ES-I3 (cell line): ENCODE measurements around the gene CMTR1.
"Not testable (repeated sequence)": the region's sequence is repeated elsewhere in the genome, so short reads cannot be mapped to it uniquely, and the experiment has no call there.

ENCODE experiments used
- H3K36me3 ChIP-seq: 2 replicates; pipeline ENCODE4 v1.6.1; 2013; ENCODE audit warnings: mild to moderate bottlenecking, low read length, control low read depth, moderate library complexity; ENCODE audit not compliant: insufficient read depth
- H3K4me1 ChIP-seq: 2 replicates; pipeline ENCODE4 v1.6.1; 2013; ENCODE audit warnings: mild to moderate bottlenecking, control low read depth, low read length; ENCODE audit not compliant: insufficient read depth
- H3K9ac ChIP-seq: 2 replicates; pipeline ENCODE4 v1.6.1; 2013; ENCODE audit warnings: low read depth, mild to moderate bottlenecking, low read length, moderate library complexity
- H3K9me3 ChIP-seq: 2 replicates; pipeline ENCODE4 v1.6.1; 2013; ENCODE audit warnings: mild to moderate bottlenecking, low read length, moderate library complexity; ENCODE audit not compliant: control insufficient read depth, insufficient read depth

Gene CMTR1

GRCh38 chr6:37418722-37419121, 14.3 kb upstream of the CMTR1 start:
- Histone ChIP-seq H3K9me3 (no peaks in the 10 kb centered on the region), H3K9ac (no peak overlapping the region), H3K4me1 (no peaks in the 10 kb centered on the region), H3K36me3 (no peaks in the 10 kb centered on the region)

- Histone ChIP-seq H3K36me3 (no peaks in the 10 kb centered on the region), H3K4me1 (no peaks in the 10 kb centered on the region), H3K9me3 (peaks cover 5% of the 10 kb centered on the region; the same call in 1 of the 2 replicates), H3K9ac (no peak overlapping the region)
Measured at GRCh38 chr6:37426058-37426944, 6.7 kb upstream of the CMTR1 start.

DNA sequence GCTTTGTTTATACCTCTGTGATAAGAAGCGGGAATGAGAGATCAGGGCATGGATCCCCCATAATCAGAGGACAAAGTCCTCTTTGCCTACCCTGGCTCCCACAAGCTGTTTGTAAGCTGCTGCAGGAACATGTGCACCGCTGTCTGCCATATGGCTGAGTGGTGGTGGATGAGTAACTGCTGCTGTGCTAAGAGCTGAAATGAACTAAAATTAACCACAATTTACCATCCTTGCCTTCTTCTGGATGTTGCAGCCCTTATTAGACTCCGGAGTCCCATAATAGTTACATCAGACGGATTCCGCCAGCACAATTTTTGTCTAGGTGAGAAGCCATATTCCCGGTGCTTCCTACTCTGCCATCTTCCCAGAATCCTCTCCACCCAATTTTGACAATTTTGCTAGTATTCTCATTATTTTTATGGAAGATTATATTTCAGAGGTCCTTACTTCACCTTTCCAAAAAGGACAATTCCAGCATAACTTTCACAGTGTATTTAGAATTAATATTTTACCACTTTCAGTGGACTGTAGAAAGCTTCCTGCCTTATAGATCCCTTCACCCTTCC, 6.0 kb upstream of the CMTR1 start:
- H3K36me3 ChIP-seq = no peaks in the 10 kb centered on the region
- peaks cover 5% of the 10 kb centered on the region; the same call in 1 of the 2 replicates for H3K9me3 ChIP-seq
- no peak overlapping the region for H3K9ac ChIP-seq
- no peaks in the 10 kb centered on the region for H3K4me1 ChIP-seq

GRCh38 chr6:37429352-37429750, 3.7 kb upstream of the CMTR1 start:
- Histone ChIP-seq H3K36me3 (no peaks in the 10 kb centered on the region), H3K9me3 (peaks cover 5% of the 10 kb centered on the region; the same call in 1 of the 2 replicates), H3K4me1 (peaks cover 4% of the 10 kb centered on the region)

DNA sequence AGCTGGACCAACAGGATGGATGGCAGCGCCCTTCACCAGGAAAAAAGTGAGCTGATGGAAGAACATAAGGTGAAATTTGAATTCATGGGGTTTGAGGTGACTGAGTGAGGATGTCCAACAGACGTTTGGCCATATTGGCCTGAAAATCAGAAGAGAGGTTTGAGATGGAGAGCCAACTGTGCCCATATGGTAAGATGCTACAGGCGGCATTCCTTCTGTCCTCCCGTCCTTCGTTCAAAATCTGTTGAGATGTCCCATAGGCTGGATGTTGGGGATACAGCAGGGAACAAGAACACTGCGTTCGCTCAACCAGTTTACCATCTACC, 468 bp upstream of the CMTR1 start:
- H3K9me3 ChIP-seq = no peaks in the 10 kb centered on the region
- H3K36me3 ChIP-seq = peaks cover 2% of the 10 kb centered on the region
- peak overlapping the region; percentile 74 for H3K9ac ChIP-seq
- peaks cover 4% of the 10 kb centered on the region for H3K4me1 ChIP-seq

More at GRCh38 chr6:37429352-37429750, 3.7 kb upstream of the CMTR1 start:
- H3K9ac ChIP-seq = no peak overlapping the region

DNA sequence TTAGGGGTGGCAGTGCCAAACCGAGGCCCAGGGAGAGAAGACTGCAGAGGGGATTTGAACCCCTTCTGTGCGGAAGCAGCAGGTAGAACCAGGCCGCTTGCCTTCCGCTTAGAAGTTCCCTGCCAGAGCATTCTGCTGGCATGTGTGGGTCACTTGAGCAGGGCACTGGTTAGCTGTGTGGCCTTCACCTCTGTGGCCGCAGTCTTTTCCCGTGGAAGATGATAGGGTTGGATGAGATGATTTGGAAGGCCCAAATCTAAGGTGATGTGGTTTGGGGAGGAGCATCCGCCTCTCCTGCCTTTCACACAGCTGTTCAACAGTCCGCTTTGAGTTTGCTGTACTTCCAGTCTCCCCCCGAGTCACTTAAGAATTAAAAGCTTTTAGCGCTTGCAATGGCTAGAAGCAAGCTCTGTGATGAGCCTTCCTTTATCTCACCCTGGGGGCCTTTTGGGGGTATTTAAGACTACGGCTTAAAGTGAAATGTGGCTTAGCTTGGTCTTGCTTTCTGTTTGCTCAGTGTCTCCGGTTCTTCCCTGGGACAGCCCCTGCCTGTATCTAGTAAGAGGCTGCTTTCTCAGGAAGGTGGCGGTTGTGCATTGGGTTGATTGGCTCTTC, 743 bp downstream of the CMTR1 start:
- H3K9me3 ChIP-seq = no peaks in the 10 kb centered on the region
- peaks cover 4% of the 10 kb centered on the region for H3K36me3 ChIP-seq
- H3K9ac ChIP-seq = peak overlapping the region; percentile 74
- peaks cover 4% of the 10 kb centered on the region for H3K4me1 ChIP-seq

GRCh38 chr6:37435373-37435772, 2.4 kb downstream of the CMTR1 start:
- Histone ChIP-seq H3K9me3 (no peaks in the 10 kb centered on the region), H3K9ac (no peak overlapping the region), H3K4me1 (peaks cover 4% of the 10 kb centered on the region), H3K36me3 (peaks cover 4% of the 10 kb centered on the region)

DNA sequence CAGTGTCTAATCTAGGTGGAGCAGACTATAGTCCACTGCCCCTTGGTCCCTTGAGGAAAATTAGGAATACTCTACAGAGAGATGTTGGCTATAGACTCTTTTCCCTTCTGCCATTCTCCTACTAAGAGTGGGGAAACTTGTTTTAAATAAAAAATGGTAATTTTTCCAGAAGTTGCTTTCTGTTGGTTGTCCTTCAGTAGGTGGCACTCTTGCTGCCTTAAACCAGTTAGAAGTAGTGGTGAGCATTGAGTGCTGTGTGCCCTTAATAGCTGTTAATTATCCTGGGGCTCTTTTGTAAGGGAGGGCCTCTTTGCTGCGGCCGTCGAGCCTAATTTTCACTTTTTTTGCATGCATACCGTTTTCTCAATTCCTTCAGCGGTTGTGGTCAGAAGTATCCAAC, 2.8 kb downstream of the CMTR1 start:
- Histone ChIP-seq H3K9me3 (no peaks in the 10 kb centered on the region), H3K36me3 (peaks cover 4% of the 10 kb centered on the region), H3K9ac (no peak overlapping the region), H3K4me1 (peaks cover 4% of the 10 kb centered on the region)

- H3K4me1 ChIP-seq = peaks cover 4% of the 10 kb centered on the region; the same call in 1 of the 2 replicates
- peaks cover 4% of the 10 kb centered on the region for H3K36me3 ChIP-seq
- H3K9ac ChIP-seq = no peak overlapping the region
- H3K9me3 ChIP-seq = no peaks in the 10 kb centered on the region
Measured at GRCh38 chr6:37438930-37439329, 5.9 kb downstream of the CMTR1 start.

DNA sequence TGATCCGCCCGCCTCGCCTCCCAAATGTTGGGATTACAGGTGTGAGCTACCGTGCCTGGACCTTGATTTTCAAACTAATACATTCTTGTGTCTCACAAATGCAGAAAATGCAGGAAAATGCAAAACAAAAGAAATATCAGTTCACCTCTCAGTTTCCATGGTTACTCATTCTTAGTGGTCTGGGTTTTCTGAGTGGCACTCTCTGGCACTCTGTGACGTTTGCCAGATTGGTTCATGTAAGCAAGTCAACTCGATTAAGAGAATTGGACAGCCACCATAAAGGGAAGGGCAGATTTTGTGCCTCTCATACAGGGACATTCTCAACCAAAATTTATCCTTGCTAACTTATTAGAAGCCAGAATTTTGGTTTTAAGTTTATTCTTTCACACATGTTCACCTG, 8.6 kb downstream of the CMTR1 start:
- Histone ChIP-seq H3K9ac (no peak overlapping the region), H3K36me3 (peaks cover 11% of the 10 kb centered on the region), H3K9me3 (no peaks in the 10 kb centered on the region), H3K4me1 (no peaks in the 10 kb centered on the region)

DNA sequence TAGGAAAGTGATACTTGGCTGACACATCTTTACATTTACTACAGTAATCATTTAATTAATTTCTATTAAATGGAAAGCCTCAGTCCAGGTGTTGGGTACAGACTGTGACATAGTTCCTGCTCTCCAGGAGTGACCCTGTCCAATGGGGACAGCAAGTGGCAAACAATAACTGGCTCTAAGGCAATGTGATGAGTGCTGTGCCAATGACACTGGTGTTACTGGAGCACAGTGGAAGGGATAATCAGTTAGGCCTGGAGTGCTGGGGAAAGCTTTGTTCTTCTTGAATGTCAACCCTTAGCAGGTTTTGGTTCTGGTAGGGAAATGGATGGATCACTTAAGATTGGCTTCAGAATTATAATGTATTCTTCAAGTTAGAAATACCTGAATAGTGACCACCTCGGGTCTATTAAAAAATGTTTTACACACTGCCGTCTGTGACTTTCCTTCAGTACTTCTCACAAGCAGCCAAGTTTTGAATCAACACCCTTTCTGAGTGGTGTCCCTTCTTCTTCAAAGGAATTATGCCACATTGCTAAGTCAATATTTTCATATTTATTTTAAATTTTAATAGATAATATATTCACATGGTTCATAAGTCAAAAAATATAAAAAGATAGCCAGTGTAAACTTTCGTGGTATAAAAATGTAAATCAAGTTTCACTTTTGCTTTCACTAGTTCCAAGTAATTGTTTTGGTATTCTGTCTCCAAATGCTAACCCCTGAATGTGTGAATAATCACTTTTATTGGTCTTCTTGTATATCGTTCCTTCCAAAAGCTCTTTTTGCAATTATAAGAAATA, 9.6 kb downstream of the CMTR1 start:
- Histone ChIP-seq H3K36me3 (peaks cover 13% of the 10 kb centered on the region), H3K4me1 (no peaks in the 10 kb centered on the region), H3K9ac (no peak overlapping the region), H3K9me3 (no peaks in the 10 kb centered on the region)

DNA sequence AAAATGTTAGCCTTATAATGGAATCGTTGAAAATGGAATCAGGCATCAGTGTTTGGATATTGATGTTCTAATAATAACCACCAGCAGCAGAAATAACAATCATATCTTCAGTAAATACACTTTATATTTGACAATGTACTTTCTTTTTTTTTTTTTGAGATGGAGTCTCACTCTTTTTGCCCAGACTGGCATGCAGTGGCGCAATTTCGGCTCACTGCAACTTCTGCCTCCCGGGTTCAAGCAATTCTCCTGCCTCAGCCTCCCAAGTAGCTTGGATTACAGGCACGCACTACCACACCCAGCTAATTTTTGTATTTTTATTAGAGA, 10.2 kb downstream of the CMTR1 start:
- not testable (repeated sequence) for H3K9me3 ChIP-seq, H3K4me1 ChIP-seq, H3K9ac ChIP-seq
- H3K36me3 ChIP-seq = peaks cover 11% of the 10 kb centered on the region

DNA sequence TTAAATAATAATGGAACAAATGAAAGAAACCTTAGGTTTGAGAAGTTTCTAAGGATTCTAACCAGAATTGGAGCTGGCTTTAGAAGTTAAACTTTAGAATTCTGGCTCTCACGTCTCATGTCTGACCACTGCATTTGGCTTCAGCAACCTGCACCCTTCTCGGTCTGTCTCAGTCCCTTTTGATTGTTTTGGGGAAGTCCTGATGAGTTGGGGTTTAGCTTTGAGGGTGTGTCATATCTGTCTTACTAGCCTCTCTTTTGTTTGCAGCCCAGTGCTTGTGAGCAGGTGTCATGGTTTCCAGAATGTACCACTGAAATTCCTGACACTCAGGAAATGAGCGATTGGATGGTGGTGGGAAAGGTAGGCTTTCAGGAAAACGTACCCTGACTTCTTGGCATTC, 17.0 kb downstream of the CMTR1 start:
- H3K9me3 ChIP-seq = no peaks in the 10 kb centered on the region
- H3K36me3 ChIP-seq = peaks cover 39% of the 10 kb centered on the region
- H3K4me1 ChIP-seq = no peaks in the 10 kb centered on the region
- H3K9ac ChIP-seq = no peak overlapping the region

DNA sequence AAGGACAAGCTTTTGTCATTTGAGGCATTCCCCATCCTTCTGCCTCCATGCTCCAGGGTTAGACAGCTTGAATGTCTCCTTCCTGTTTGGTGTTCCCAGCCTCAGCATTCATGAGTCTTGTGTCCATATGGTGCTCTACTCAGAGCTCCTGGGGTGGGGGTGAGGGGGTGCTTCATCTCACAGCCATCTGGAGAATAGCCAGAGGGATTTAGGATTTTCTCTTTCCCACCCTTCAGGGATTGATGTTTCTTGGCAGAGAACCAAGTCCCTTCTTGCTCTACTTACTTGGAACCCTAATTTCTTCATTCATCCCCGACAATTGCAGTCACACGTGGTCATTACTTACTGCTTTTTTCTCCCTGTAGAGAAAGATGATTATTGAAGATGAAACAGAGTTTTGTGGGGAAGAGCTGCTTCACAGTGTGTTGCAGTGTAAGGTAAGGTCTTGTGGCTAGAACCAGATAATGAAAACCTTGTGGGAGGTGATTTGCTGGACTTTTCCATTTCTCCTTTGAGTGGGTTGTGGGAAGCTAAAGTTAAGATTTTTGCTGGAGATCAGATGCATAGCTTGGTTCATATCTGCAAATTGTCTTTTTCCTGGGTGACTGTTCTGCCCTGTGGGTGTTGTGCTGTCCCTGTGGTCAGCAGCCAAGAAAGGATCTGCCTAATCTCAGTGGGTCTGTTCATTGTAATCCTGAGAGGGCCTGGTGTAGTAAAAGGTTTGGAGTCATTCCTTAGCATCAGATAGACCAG, 18.6 kb downstream of the CMTR1 start:
- H3K36me3 ChIP-seq = peaks cover 32% of the 10 kb centered on the region
- H3K9ac ChIP-seq = no peak overlapping the region
- no peaks in the 10 kb centered on the region for H3K4me1 ChIP-seq
- H3K9me3 ChIP-seq = no peaks in the 10 kb centered on the region
